ENCODE data around the gene CACNA1D. TPM values are rescaled to one million over a fixed set of nuclear protein-coding genes. Genes with fewer than 3 reads are reported as not detected.

Gene CACNA1D
- total RNA-seq, 1 experiment from 2014 or later, result not detected

DNA sequence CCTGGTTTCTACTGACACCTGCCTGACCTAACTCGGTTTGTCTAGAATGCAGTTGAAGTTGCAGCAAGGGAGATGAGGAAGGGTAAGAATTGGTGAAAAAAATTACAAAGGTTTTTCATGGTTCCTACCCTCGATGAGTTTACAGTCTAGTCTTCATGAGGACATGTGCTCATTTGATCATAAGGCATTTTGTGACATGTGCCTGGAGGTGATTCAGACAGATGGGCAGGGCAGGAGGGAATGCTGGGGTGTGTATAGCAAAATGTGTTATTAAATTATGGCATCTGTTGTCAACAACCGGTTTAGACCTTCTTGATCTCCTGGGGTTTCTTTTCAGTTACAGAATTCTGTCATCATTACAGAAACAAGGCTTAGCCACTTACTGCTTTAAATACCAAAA, 101.2 kb downstream of the CACNA1D start:
- Histone ChIP-seq H3K9me3 (ENCODE audit: low read depth, low read length, poor library complexity, severe bottlenecking) (no peaks in the 10 kb centered on the region), H3K27ac (ENCODE audit: low read depth, low read length, poor library complexity, severe bottlenecking) (no peak overlapping the region), H3K36me3 (ENCODE audit: insufficient read depth, low read length, poor library complexity, severe bottlenecking) (no peaks in the 10 kb centered on the region), H3K27me3 (replicated peaks; ENCODE audit: insufficient read depth, low read depth, low read length, poor library complexity) (no peaks in the 10 kb centered on the region), H3K4me1 (ENCODE audit: insufficient read depth, low read length, poor library complexity, severe bottlenecking) (no peaks in the 10 kb centered on the region), H3K4me3 (ENCODE audit: low read depth, low read length, poor library complexity, severe bottlenecking) (no peak overlapping the region)
- CTCF ChIA-PET, result no interaction called here
- no peak for DNase-seq (ENCODE audit: low spot score)
- no peak for TF ChIP-seq EZH2 (IDR thresholded peaks at IDR 0.05; ENCODE audit: borderline replicate concordance, low read depth, low read length, poor library complexity, severe bottlenecking)
- TF ChIP-seq, protein P1, sequence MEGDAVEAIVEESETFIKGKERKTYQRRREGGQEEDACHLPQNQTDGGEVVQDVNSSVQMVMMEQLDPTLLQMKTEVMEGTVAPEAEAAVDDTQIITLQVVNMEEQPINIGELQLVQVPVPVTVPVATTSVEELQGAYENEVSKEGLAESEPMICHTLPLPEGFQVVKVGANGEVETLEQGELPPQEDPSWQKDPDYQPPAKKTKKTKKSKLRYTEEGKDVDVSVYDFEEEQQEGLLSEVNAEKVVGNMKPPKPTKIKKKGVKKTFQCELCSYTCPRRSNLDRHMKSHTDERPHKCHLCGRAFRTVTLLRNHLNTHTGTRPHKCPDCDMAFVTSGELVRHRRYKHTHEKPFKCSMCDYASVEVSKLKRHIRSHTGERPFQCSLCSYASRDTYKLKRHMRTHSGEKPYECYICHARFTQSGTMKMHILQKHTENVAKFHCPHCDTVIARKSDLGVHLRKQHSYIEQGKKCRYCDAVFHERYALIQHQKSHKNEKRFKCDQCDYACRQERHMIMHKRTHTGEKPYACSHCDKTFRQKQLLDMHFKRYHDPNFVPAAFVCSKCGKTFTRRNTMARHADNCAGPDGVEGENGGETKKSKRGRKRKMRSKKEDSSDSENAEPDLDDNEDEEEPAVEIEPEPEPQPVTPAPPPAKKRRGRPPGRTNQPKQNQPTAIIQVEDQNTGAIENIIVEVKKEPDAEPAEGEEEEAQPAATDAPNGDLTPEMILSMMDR (conservative IDR thresholded peaks at IDR 0.05; ENCODE audit: low read depth, low read length), result no peak
- BruUV-seq (replicated peaks), result no TSS peak
- POLR2A ChIA-PET (ENCODE audit: low non-redundant PET), result no interaction called here
- intact Hi-C loops (cut with micrococcal nuclease; ENCODE audit: unreplicated experiment), result no loop called here

DNA sequence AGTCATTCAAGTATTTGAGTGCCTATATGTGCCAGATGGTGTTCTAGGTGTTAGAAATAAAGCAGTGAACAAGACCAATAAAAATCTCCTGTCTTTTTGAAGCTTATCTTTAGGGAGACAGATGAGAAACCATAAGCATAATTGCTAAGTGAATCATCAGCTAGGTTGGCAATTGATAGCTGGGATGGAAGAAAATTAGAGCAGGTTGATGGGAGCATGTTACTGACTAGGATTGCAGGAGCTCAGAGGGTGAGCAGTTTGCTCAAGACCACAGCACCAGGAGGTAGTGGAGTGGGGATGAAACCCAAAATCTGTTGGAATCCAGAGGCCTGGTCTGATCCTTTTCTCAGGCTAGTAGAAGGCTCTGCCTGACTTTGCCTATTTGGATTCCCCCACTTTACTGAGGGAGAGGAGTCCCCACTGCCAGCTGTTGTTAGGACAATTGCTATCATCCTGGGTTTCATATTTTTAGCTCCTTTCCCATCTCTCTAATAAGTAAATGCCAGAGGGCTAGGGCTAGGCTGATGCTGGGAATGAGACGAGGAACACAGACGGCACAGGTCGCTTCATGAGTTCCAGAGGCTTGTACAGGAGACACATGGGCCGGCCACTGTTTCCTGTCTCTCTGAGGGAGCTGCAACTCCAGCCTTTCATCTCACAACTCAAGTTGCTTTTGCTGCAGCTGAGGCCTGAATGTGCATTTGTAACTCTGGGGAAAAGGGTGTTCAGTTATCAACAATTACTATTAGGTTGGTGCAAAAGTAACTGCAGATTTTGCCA, 102.9 kb downstream of the CACNA1D start:
- no peaks in the 10 kb centered on the region for H3K36me3 ChIP-seq (ENCODE audit: insufficient read depth, low read length, poor library complexity, severe bottlenecking)
- no peak for DNase-seq (ENCODE audit: low spot score)
- H3K4me3 ChIP-seq (ENCODE audit: low read depth, low read length, poor library complexity, severe bottlenecking), result no peak overlapping the region
- no peak overlapping the region for H3K27ac ChIP-seq (ENCODE audit: low read depth, low read length, poor library complexity, severe bottlenecking)
- TF ChIP-seq, protein P1 (conservative IDR thresholded peaks at IDR 0.05; ENCODE audit: low read depth, low read length), result no peak
- TF ChIP-seq EZH2 (IDR thresholded peaks at IDR 0.05; ENCODE audit: borderline replicate concordance, low read depth, low read length, poor library complexity, severe bottlenecking), result no peak
- no peaks in the 10 kb centered on the region for H3K4me1 ChIP-seq (ENCODE audit: insufficient read depth, low read length, poor library complexity, severe bottlenecking)
- no TSS peak for BruUV-seq (replicated peaks)
- no peaks in the 10 kb centered on the region for H3K27me3 ChIP-seq (replicated peaks; ENCODE audit: insufficient read depth, low read depth, low read length, poor library complexity)
- H3K9me3 ChIP-seq (ENCODE audit: low read depth, low read length, poor library complexity, severe bottlenecking), result no peaks in the 10 kb centered on the region
- CTCF ChIA-PET, result no interaction called here
- POLR2A ChIA-PET (ENCODE audit: low non-redundant PET), result interaction anchor here (0.5 kb wide), 1 partner anchor 1192 kb away, joined by 17 read pairs; no protein-coding TSS in a partner anchor
- intact Hi-C loops (cut with micrococcal nuclease; ENCODE audit: unreplicated experiment), result no loop called here

DNA sequence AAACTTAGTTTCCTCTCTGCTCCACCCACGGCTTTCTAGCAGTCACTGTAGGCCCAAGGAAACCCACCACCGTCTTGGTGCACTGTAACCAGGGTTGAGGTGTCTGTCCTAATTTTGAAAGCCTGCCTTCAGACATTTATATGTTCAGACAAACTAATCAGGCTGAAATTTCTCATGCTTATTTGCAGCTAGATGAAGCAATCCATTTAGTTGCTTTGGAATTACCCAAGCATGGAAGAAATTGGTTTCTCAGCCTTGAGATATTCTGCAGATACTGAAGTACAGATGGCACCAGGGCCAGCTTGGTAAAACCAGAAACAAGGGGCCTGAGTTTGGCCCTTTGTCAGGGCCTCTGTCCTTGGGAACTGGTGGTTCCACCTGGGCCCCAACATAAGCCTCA, 105.4 kb downstream of the CACNA1D start:
- Histone ChIP-seq H3K27me3 (replicated peaks; ENCODE audit: insufficient read depth, low read depth, low read length, poor library complexity) (no peaks in the 10 kb centered on the region), H3K9me3 (ENCODE audit: low read depth, low read length, poor library complexity, severe bottlenecking) (no peaks in the 10 kb centered on the region), H3K36me3 (ENCODE audit: insufficient read depth, low read length, poor library complexity, severe bottlenecking) (no peaks in the 10 kb centered on the region), H3K4me1 (ENCODE audit: insufficient read depth, low read length, poor library complexity, severe bottlenecking) (no peaks in the 10 kb centered on the region), H3K4me3 (ENCODE audit: low read depth, low read length, poor library complexity, severe bottlenecking) (no peak overlapping the region), H3K27ac (ENCODE audit: low read depth, low read length, poor library complexity, severe bottlenecking) (no peak overlapping the region)
- no TSS peak for BruUV-seq (replicated peaks)
- ChIA-PET POLR2A (ENCODE audit: low non-redundant PET) (no interaction called here), CTCF (no interaction called here)
- no peak for TF ChIP-seq EZH2 (IDR thresholded peaks at IDR 0.05; ENCODE audit: borderline replicate concordance, low read depth, low read length, poor library complexity, severe bottlenecking)
- TF ChIP-seq, protein P1 (conservative IDR thresholded peaks at IDR 0.05; ENCODE audit: low read depth, low read length), result no peak
- DNase-seq (ENCODE audit: low spot score), result no peak
- intact Hi-C loops (cut with micrococcal nuclease; ENCODE audit: unreplicated experiment), result no loop called here

All from A673 (cell line).